MCF 10A (cell line): ENCODE measurements around the gene ASTN1. TPM values are rescaled to one million over a fixed set of nuclear protein-coding genes. Genes with fewer than 3 reads are reported as not detected.

Experiments
- BruUV-seq: library from RNA; stranded (reverse); fragments of 400-500 nt; replicated peaks from 2 replicates; lab custom pipeline; 2021; lab: Mats Ljungman, UMichigan
- CTCF ChIA-PET: fragments of 300-600 bp; sonication (Branson Sonifier 250); formaldehyde crosslinking; extraction: SDS; loops from one replicate; lab custom pipeline; 2021; ENCODE audit warnings: antibody characterized with exemption, inconsistent platforms; lab: Yijun Ruan, JAX
- POLR2A ChIA-PET: fragments of 300-600, 350-650 bp; sonication (Branson Sonifier 250); formaldehyde crosslinking; extraction: SDS; loops from one replicate; lab custom pipeline; 2020; ENCODE audit warnings: antibody characterized with exemption, inconsistent platforms; lab: Yijun Ruan, JAX
- DNase-seq: peaks from one replicate; pipeline ENCODE4 v3.0.0-alpha.2; 2018; ENCODE audit not compliant: unreplicated experiment
- H3K27ac Mint-ChIP-seq: one replicate; pipeline ENCODE4 v1.8.0; 2022; ENCODE audit warnings: mild to moderate bottlenecking, low read depth, mixed read lengths; ENCODE audit not compliant: unreplicated experiment
- H3K27me3 Mint-ChIP-seq: one replicate; pipeline ENCODE4 v1.8.0; 2022; ENCODE audit warnings: mixed read lengths; ENCODE audit not compliant: insufficient read depth, unreplicated experiment
- H3K36me3 Mint-ChIP-seq: one replicate; pipeline ENCODE4 v1.8.0; 2022; ENCODE audit warnings: mild to moderate bottlenecking, moderate library complexity, mixed read lengths; ENCODE audit not compliant: insufficient read depth, unreplicated experiment
- H3K4me1 Mint-ChIP-seq: one replicate; pipeline ENCODE4 v1.8.0; 2022; ENCODE audit warnings: mixed read lengths; ENCODE audit not compliant: insufficient read depth, unreplicated experiment
- H3K4me3 Mint-ChIP-seq: one replicate; pipeline ENCODE4 v1.8.0; 2022; ENCODE audit warnings: mild to moderate bottlenecking, moderate library complexity, mixed read lengths; ENCODE audit not compliant: unreplicated experiment
- H3K9me3 Mint-ChIP-seq: one replicate; pipeline ENCODE4 v1.8.0; 2022; ENCODE audit warnings: mixed read lengths; ENCODE audit not compliant: unreplicated experiment
- CTCF ChIP-seq: fragments of 200-600 bp; IDR thresholded peaks from one replicate; pipeline ENCODE4 v1.8.0; 2022; ENCODE audit warnings: antibody characterized with exemption, mild to moderate bottlenecking; ENCODE audit not compliant: unreplicated experiment
- intact Hi-C: fragments of 100-400 bp; cut with micrococcal nuclease; formaldehyde crosslinking; loops from 2 replicates; pipeline ENCODE4 v1.14.1; 2022
- total RNA-seq: library from RNA; stranded (reverse); gene quantifications from 2 replicates; pipeline ENCODE4 v1.2.3, GENCODE V29; 2022

Gene ASTN1
- total RNA-seq, 1 experiment from 2014 or later, result not detected

DNA sequence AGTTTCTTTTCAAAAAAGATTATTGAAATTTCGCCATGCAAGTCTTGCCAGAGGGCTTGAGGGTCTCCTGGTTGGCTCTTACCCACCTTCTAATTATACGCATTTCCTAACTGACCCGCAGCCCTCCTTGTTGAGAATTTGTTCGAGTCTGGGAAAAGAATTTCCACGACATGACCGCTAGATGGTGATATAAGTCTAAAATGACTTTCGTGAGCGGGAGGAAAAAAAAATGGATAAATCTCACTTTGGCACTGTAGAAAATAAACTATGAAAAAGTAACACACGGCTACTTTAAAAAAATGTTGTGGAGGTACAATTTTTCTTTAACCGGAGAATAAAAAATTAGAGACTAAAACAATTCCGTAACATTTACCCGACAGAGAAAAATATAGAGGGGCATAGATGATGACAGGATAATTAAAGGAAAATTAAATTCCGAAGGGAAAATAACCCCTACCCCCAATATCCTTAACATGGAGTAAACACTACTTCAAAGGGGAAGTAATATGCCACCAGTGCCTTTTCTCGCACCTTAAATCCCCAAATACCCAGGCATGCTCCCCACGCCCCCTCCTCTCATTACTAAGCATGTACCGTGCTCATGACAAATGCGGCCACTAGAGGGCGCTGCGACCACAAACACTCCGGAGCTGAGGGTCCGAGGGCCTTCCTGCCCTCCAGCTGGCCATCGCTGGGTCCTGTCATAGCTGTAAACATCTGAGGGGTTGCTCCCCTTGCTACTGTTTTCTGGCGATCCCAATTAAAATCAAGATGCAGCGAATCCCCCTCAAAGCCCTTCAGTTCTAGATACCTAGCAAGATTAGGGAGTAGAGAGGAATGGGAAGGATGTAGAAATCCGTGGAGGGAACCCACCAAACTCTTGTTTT is 266.9 kb downstream of the ASTN1 start:
- Mint-ChIP-seq H3K4me1 (peaks cover 10% of the 10 kb centered on the region), H3K9me3 (no peaks in the 10 kb centered on the region), H3K4me3 (peak overlapping the region; percentile 63), H3K36me3 (peaks cover 6% of the 10 kb centered on the region), H3K27ac (no peak overlapping the region), H3K27me3 (peaks cover 64% of the 10 kb centered on the region)
- BruUV-seq, result no TSS peak
- POLR2A ChIA-PET, result no interaction called here
- peak; percentile 99 for TF ChIP-seq CTCF
- CTCF ChIA-PET, result interaction anchor here (0.5 to 10.1 kb wide), 127 partner anchors 10 to 1875 kb away, joined by 3 to 280 read pairs (median 4); no protein-coding TSS in a partner anchor
- peak; percentile 70 for DNase-seq
- intact Hi-C loops, result loop anchor here (1.0 to 5.0 kb wide), 7 partner anchors 52 to 1385 kb away; no protein-coding TSS in a partner anchor

DNA sequence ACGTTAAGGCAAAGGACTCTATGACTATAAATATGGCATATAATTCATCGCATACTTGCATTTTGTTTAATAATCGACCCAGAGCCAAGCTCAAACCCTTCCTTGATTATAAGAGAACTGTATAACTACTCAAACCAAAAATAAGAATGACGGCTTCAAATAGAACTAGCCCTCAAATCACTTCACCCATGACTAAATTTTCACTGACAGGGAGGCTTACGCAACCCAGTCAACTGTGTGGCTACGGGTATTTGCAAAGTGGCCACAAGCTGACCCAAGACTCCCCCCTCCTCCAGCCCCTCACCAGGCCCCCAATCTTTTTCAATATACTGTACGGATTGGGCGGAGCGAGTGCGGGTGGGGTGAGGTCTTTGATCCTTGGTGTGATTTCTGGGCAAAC is 268.3 kb downstream of the ASTN1 start:
- no peak for TF ChIP-seq CTCF
- Mint-ChIP-seq H3K36me3 (peaks cover 6% of the 10 kb centered on the region), H3K27me3 (peaks cover 63% of the 10 kb centered on the region), H3K9me3 (no peaks in the 10 kb centered on the region), H3K27ac (no peak overlapping the region), H3K4me3 (no peak overlapping the region), H3K4me1 (peaks cover 10% of the 10 kb centered on the region)
- DNase-seq, result no peak
- CTCF ChIA-PET, result interaction anchor here (0.6 to 10.1 kb wide), 62 partner anchors 9 to 1387 kb away, joined by 3 to 280 read pairs (median 4); no protein-coding TSS in a partner anchor
- BruUV-seq, result no TSS peak
- intact Hi-C loops, result loop anchor here (5.0 kb wide), 1 partner anchor 1386 kb away; no protein-coding TSS in a partner anchor
- POLR2A ChIA-PET, result no interaction called here

GRCh38 chr1:176894450-176894849 is 270.1 kb downstream of the ASTN1 start:
- POLR2A ChIA-PET, result interaction anchor here (0.6 kb wide), 1 partner anchor 140 kb away, joined by 3 read pairs; no protein-coding TSS in a partner anchor

More at GRCh38 chr1:176894450-176894849, 270.1 kb downstream of the ASTN1 start:
- no peak for DNase-seq
- no peak overlapping the region for H3K4me3 Mint-ChIP-seq
- H3K9me3 Mint-ChIP-seq, result no peaks in the 10 kb centered on the region
- CTCF ChIA-PET, result interaction anchor here (0.6 to 10.1 kb wide), 11 partner anchors 14 to 1057 kb away, joined by 3 to 280 read pairs (median 11); no protein-coding TSS in a partner anchor
- BruUV-seq, result no TSS peak
- intact Hi-C loops, result no loop called here
- no peak for TF ChIP-seq CTCF
- peaks cover 6% of the 10 kb centered on the region for H3K36me3 Mint-ChIP-seq
- peaks cover 46% of the 10 kb centered on the region for H3K27me3 Mint-ChIP-seq
- H3K4me1 Mint-ChIP-seq, result peaks cover 10% of the 10 kb centered on the region
- no peak overlapping the region for H3K27ac Mint-ChIP-seq
